Activated naive CD4-positive, alpha-beta T cell treated with anti-CD3 and anti-CD28 coated beads, Interleukin-2, amount 50 U/mL, for 24 hours (primary cell): ENCODE data around the gene VDAC2.

Experiments
- H3K27ac Mint-ChIP-seq: one replicate; pipeline ENCODE4 v1.8.0; 2021; ENCODE audit warnings: mild to moderate bottlenecking, mixed read lengths
- H3K27me3 Mint-ChIP-seq: one replicate; pipeline ENCODE4 v1.8.0; 2021; ENCODE audit warnings: mixed read lengths
- H3K36me3 Mint-ChIP-seq: one replicate; pipeline ENCODE4 v1.8.0; 2021; ENCODE audit warnings: mixed read lengths
- H3K4me1 Mint-ChIP-seq: one replicate; pipeline ENCODE4 v1.8.0; 2021; ENCODE audit warnings: mixed read lengths
- H3K4me3 Mint-ChIP-seq: one replicate; pipeline ENCODE4 v1.8.0; 2021; ENCODE audit warnings: mild to moderate bottlenecking, mixed read lengths
- H3K9me3 Mint-ChIP-seq: one replicate; pipeline ENCODE4 v1.8.0; 2021; ENCODE audit warnings: mixed read lengths

The VDAC2 gene

GRCh38 chr10:75234017-75234682 is 23.6 kb downstream of the VDAC2 start:
- Mint-ChIP-seq H3K4me1 (peaks cover 34% of the 10 kb centered on the region), H3K9me3 (no peaks in the 10 kb centered on the region), H3K27ac (peak overlapping the region; percentile 12), H3K36me3 (peaks cover 8% of the 10 kb centered on the region), H3K27me3 (no peaks in the 10 kb centered on the region), H3K4me3 (peak overlapping the region; percentile 60)

- Mint-ChIP-seq H3K9me3 (no peaks in the 10 kb centered on the region), H3K36me3 (peaks cover 8% of the 10 kb centered on the region), H3K27me3 (no peaks in the 10 kb centered on the region), H3K27ac (peak overlapping the region; percentile 12), H3K4me3 (peak overlapping the region; percentile 62), H3K4me1 (peaks cover 32% of the 10 kb centered on the region)
Measured at GRCh38 chr10:75234683-75235374, 24.2 kb downstream of the VDAC2 start.

GRCh38 chr10:75235375-75236177 is 25.0 kb downstream of the VDAC2 start, which contains the start of gene COMTD1:
Gene COMTD1, minus strand, starts transcription at chr10:75235957. Its CDS starts 29 bp downstream, at chr10:75235928.
- peak within 1 kb of the TSS; percentile 99 for H3K27ac Mint-ChIP-seq
- no peaks in the 10 kb centered on the region for H3K9me3 Mint-ChIP-seq
- H3K4me1 Mint-ChIP-seq, result peaks cover 26% of the 10 kb centered on the region
- H3K4me3 Mint-ChIP-seq, result peak within 1 kb of the TSS; percentile 83
- peaks cover 5% of the 10 kb centered on the region for H3K36me3 Mint-ChIP-seq
- H3K27me3 Mint-ChIP-seq, result no peaks in the 10 kb centered on the region

GRCh38 chr10:75236178-75236825 is 25.7 kb downstream of the VDAC2 start:
- H3K36me3 Mint-ChIP-seq, result peaks cover 3% of the 10 kb centered on the region
- no peaks in the 10 kb centered on the region for H3K27me3 Mint-ChIP-seq
- H3K27ac Mint-ChIP-seq, result peak overlapping the region; percentile 99
- H3K4me1 Mint-ChIP-seq, result peaks cover 20% of the 10 kb centered on the region
- H3K4me3 Mint-ChIP-seq, result peak overlapping the region; percentile 83
- no peaks in the 10 kb centered on the region for H3K9me3 Mint-ChIP-seq

- Mint-ChIP-seq H3K4me1 (peaks cover 11% of the 10 kb centered on the region), H3K9me3 (no peaks in the 10 kb centered on the region), H3K27ac (no peak overlapping the region), H3K36me3 (no peaks in the 10 kb centered on the region), H3K4me3 (no peak overlapping the region), H3K27me3 (no peaks in the 10 kb centered on the region)
Measured at GRCh38 chr10:75238182-75239095, 27.8 kb downstream of the VDAC2 start.

- peak overlapping the region; percentile 4 for H3K27ac Mint-ChIP-seq
- H3K4me3 Mint-ChIP-seq, result no peak overlapping the region
- H3K9me3 Mint-ChIP-seq, result no peaks in the 10 kb centered on the region
- peaks cover 8% of the 10 kb centered on the region for H3K4me1 Mint-ChIP-seq
- no peaks in the 10 kb centered on the region for H3K27me3 Mint-ChIP-seq
- H3K36me3 Mint-ChIP-seq, result no peaks in the 10 kb centered on the region
Measured at GRCh38 chr10:75239096-75239790, 28.6 kb downstream of the VDAC2 start.

- H3K27ac Mint-ChIP-seq, result no peak overlapping the region
- H3K27me3 Mint-ChIP-seq, result no peaks in the 10 kb centered on the region
- H3K9me3 Mint-ChIP-seq, result no peaks in the 10 kb centered on the region
- no peaks in the 10 kb centered on the region for H3K36me3 Mint-ChIP-seq
- no peak overlapping the region for H3K4me3 Mint-ChIP-seq
- peaks cover 8% of the 10 kb centered on the region for H3K4me1 Mint-ChIP-seq
Measured at GRCh38 chr10:75240329-75241076, 29.9 kb downstream of the VDAC2 start.

GRCh38 chr10:75243426-75243825 is 32.8 kb downstream of the VDAC2 start:
- no peaks in the 10 kb centered on the region for H3K4me1 Mint-ChIP-seq
- no peaks in the 10 kb centered on the region for H3K27me3 Mint-ChIP-seq
- H3K27ac Mint-ChIP-seq, result no peak overlapping the region
- no peak overlapping the region for H3K4me3 Mint-ChIP-seq
- H3K9me3 Mint-ChIP-seq, result no peaks in the 10 kb centered on the region
- no peaks in the 10 kb centered on the region for H3K36me3 Mint-ChIP-seq

GRCh38 chr10:75244487-75245353 is 34.1 kb downstream of the VDAC2 start:
- Mint-ChIP-seq H3K4me3 (no peak overlapping the region), H3K27ac (no peak overlapping the region), H3K4me1 (no peaks in the 10 kb centered on the region), H3K27me3 (no peaks in the 10 kb centered on the region), H3K9me3 (no peaks in the 10 kb centered on the region), H3K36me3 (no peaks in the 10 kb centered on the region)

- Mint-ChIP-seq H3K36me3 (no peaks in the 10 kb centered on the region), H3K4me1 (no peaks in the 10 kb centered on the region), H3K4me3 (no peak overlapping the region), H3K9me3 (no peaks in the 10 kb centered on the region), H3K27ac (no peak overlapping the region), H3K27me3 (no peaks in the 10 kb centered on the region)
Measured at GRCh38 chr10:75245354-75246250, 35.0 kb downstream of the VDAC2 start.

- no peaks in the 10 kb centered on the region for H3K27me3 Mint-ChIP-seq
- H3K36me3 Mint-ChIP-seq, result no peaks in the 10 kb centered on the region
- H3K9me3 Mint-ChIP-seq, result no peaks in the 10 kb centered on the region
- no peak overlapping the region for H3K4me3 Mint-ChIP-seq
- no peaks in the 10 kb centered on the region for H3K4me1 Mint-ChIP-seq
- no peak overlapping the region for H3K27ac Mint-ChIP-seq
Measured at GRCh38 chr10:75246506-75246905, 35.9 kb downstream of the VDAC2 start.

GRCh38 chr10:75247797-75248196 is 37.2 kb downstream of the VDAC2 start:
- H3K27ac Mint-ChIP-seq, result no peak overlapping the region
- H3K27me3 Mint-ChIP-seq, result no peaks in the 10 kb centered on the region
- no peak overlapping the region for H3K4me3 Mint-ChIP-seq
- no peaks in the 10 kb centered on the region for H3K36me3 Mint-ChIP-seq
- H3K9me3 Mint-ChIP-seq, result no peaks in the 10 kb centered on the region
- no peaks in the 10 kb centered on the region for H3K4me1 Mint-ChIP-seq
